ENCODE measurements around the gene PLEKHG3. TPM values are rescaled to one million over a fixed set of nuclear protein-coding genes. Genes with fewer than 3 reads are reported as not detected.

PLEKHG3 gene
- total RNA-seq, 1 donor from 2014 or later, result 10.1 TPM

GRCh38 chr14:64777461-64777860 is 73.2 kb downstream of the PLEKHG3 start:
- Mint-ChIP-seq H3K9me3 (ENCODE audit: unreplicated experiment) (no peaks in the 10 kb centered on the region), H3K36me3 (ENCODE audit: unreplicated experiment) (peaks cover 9% of the 10 kb centered on the region), H3K4me3 (ENCODE audit: unreplicated experiment) (no peak overlapping the region), H3K4me1 (ENCODE audit: low read depth, unreplicated experiment) (peaks cover 12% of the 10 kb centered on the region), H3K27ac (ENCODE audit: unreplicated experiment) (no peak overlapping the region), H3K27me3 (ENCODE audit: unreplicated experiment) (no peaks in the 10 kb centered on the region)
- no peak for TF ChIP-seq CTCF (IDR thresholded peaks at IDR 0.05; ENCODE audit: partially characterized antibody, unreplicated experiment)
- no peak for DNase-seq

GRCh38 chr14:64778104-64778754 is 74.0 kb downstream of the PLEKHG3 start:
- DNase-seq, result no peak
- Mint-ChIP-seq H3K27ac (ENCODE audit: unreplicated experiment) (no peak overlapping the region), H3K4me1 (ENCODE audit: low read depth, unreplicated experiment) (peaks cover 12% of the 10 kb centered on the region), H3K9me3 (ENCODE audit: unreplicated experiment) (no peaks in the 10 kb centered on the region), H3K4me3 (ENCODE audit: unreplicated experiment) (no peak overlapping the region), H3K36me3 (ENCODE audit: unreplicated experiment) (peaks cover 9% of the 10 kb centered on the region), H3K27me3 (ENCODE audit: unreplicated experiment) (no peaks in the 10 kb centered on the region)
- TF ChIP-seq CTCF (IDR thresholded peaks at IDR 0.05; ENCODE audit: partially characterized antibody, unreplicated experiment), result no peak

DNA sequence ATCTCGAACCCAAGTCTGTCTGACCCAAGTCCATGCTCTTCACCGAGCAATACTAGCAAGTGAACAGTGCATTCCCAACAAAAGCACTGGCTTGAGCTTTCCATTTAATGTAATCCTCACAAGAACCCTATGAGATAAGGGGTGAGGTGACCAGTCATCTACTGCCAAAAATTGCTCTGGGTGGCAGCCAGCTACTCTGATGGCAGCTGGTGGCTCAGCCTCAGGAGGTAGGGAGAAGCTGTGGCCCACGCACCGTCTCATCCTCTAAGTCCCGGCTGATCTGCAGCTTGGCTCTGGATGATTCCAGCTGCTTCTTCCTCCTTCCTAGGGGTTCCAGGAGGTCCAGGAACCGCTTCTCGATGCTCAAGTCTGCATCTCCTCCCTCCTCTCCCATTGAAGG is 75.2 kb downstream of the PLEKHG3 start:
- Mint-ChIP-seq H3K9me3 (ENCODE audit: unreplicated experiment) (no peaks in the 10 kb centered on the region), H3K27me3 (ENCODE audit: unreplicated experiment) (no peaks in the 10 kb centered on the region), H3K27ac (ENCODE audit: unreplicated experiment) (no peak overlapping the region), H3K36me3 (ENCODE audit: unreplicated experiment) (peaks cover 9% of the 10 kb centered on the region), H3K4me3 (ENCODE audit: unreplicated experiment) (no peak overlapping the region), H3K4me1 (ENCODE audit: low read depth, unreplicated experiment) (peaks cover 12% of the 10 kb centered on the region)
- DNase-seq, result no peak
- TF ChIP-seq CTCF (IDR thresholded peaks at IDR 0.05; ENCODE audit: partially characterized antibody, unreplicated experiment), result no peak

DNA sequence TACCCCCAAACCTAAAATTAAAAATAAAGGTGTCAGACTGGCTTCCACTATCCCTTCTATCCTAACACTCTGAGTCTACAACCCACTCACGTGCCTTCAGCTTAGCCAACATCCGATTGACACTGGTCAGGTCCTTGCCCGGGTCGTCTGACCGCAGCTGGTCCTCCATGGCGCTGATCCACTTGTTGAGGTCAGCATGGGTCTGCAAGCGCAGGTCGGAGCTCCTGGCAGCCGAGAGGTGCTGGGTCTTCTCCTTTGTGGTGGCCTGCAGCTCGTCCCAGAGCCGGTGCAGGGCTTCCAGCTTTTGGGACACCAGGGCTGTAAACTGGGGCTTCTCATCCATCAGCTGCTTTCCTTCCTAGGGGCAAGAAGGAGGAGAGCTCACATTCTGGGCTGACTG is 78.0 kb downstream of the PLEKHG3 start:
- no peak overlapping the region for H3K27ac Mint-ChIP-seq (ENCODE audit: unreplicated experiment)
- H3K4me1 Mint-ChIP-seq (ENCODE audit: low read depth, unreplicated experiment), result peaks cover 7% of the 10 kb centered on the region
- TF ChIP-seq CTCF (IDR thresholded peaks at IDR 0.05; ENCODE audit: partially characterized antibody, unreplicated experiment), result no peak
- DNase-seq, result no peak
- H3K9me3 Mint-ChIP-seq (ENCODE audit: unreplicated experiment), result peaks cover 3% of the 10 kb centered on the region
- no peaks in the 10 kb centered on the region for H3K27me3 Mint-ChIP-seq (ENCODE audit: unreplicated experiment)
- no peak overlapping the region for H3K4me3 Mint-ChIP-seq (ENCODE audit: unreplicated experiment)
- peaks cover 4% of the 10 kb centered on the region for H3K36me3 Mint-ChIP-seq (ENCODE audit: unreplicated experiment)

DNA sequence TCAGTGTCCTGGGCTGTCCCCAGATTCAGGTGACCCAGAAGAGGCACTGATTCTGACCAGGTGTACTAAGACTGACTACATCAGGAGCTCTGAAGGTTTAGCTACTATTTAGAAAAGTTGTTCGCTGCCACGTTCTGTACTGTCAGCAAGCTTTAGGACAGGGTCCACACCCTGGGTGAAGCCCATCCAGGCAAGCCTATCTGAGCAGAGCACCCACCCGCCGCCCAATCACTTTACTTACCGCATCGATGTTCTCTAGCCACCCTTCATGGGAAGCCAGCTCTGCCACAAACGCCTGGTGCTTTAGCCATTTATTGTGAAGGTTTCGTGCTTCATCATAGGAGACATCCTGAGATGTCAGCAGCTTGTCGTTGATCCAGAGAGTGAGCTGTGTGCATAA is 79.8 kb downstream of the PLEKHG3 start:
- Mint-ChIP-seq H3K4me1 (ENCODE audit: low read depth, unreplicated experiment) (no peaks in the 10 kb centered on the region), H3K27ac (ENCODE audit: unreplicated experiment) (no peak overlapping the region)
- DNase-seq, result no peak

More for the DNA sequence above, 79.8 kb downstream of the PLEKHG3 start:
- TF ChIP-seq CTCF (IDR thresholded peaks at IDR 0.05; ENCODE audit: partially characterized antibody, unreplicated experiment), result no peak
- no peaks in the 10 kb centered on the region for H3K27me3 Mint-ChIP-seq (ENCODE audit: unreplicated experiment)
- H3K36me3 Mint-ChIP-seq (ENCODE audit: unreplicated experiment), result peaks cover 4% of the 10 kb centered on the region
- H3K4me3 Mint-ChIP-seq (ENCODE audit: unreplicated experiment), result no peak overlapping the region
- peaks cover 3% of the 10 kb centered on the region for H3K9me3 Mint-ChIP-seq (ENCODE audit: unreplicated experiment)
